Inflammatory macrophage (primary cell): ENCODE results near the gene ISL1.

Source experiments
- DNase-seq, 2 donors: peaks; one replicate each; pipeline ENCODE4 v3.0.0-alpha.2; 2020 to 2022
- total RNA-seq, 18 experiments: gene quantifications; one replicate each; lab custom pipeline; 2026; ENCODE audit warnings: mixed read lengths in 6 of 18, inconsistent platforms in 2 of 18; lab: John Stamatoyannopoulos, UW

The ISL1 gene
- 0 to 0.13 (median 0) reads per million in 18 experiments for total RNA-seq

- no peak for DNase-seq
These were observed at the start of gene ISL1 for GRCh38 chr5:51383131-51384121. TSS of gene ISL1 (plus strand) at chr5:51383448. CDS start at chr5:51383672, 224 bp downstream.

- DNase-seq: no peak
These were observed 46.4 kb upstream of the ISL1 start for GRCh38 chr5:51336878-51337277.

GRCh38 chr5:51345106-51345505 is 38.1 kb upstream of the ISL1 start:
- no peak for DNase-seq

GRCh38 chr5:51347157-51347556 is 36.1 kb upstream of the ISL1 start:
- no peak for DNase-seq

GRCh38 chr5:51347704-51348103 is 35.5 kb upstream of the ISL1 start:
- no peak for DNase-seq

- no peak for DNase-seq
These were observed 12.2 kb upstream of the ISL1 start for GRCh38 chr5:51371052-51371451.

- DNase-seq: no peak
These were observed 9.2 kb upstream of the ISL1 start for GRCh38 chr5:51373880-51374523.

- no peak for DNase-seq
These were observed 8.2 kb upstream of the ISL1 start for GRCh38 chr5:51375084-51375483.

- DNase-seq: no peak
These were observed 6.7 kb upstream of the ISL1 start for GRCh38 chr5:51376509-51376908.

GRCh38 chr5:51377151-51378060 is 5.8 kb upstream of the ISL1 start:
- DNase-seq: no peak

- no peak for DNase-seq
These were observed 5.2 kb upstream of the ISL1 start for GRCh38 chr5:51378061-51378409.

GRCh38 chr5:51378448-51379330 is 4.6 kb upstream of the ISL1 start:
- DNase-seq: no peak

- DNase-seq: no peak
These were observed 3.9 kb upstream of the ISL1 start for GRCh38 chr5:51379331-51379700.

GRCh38 chr5:51380603-51381207 is 2.5 kb upstream of the ISL1 start:
- DNase-seq: peak in 1 of 2 donors; percentile 3

GRCh38 chr5:51381761-51382474 is 1.3 kb upstream of the ISL1 start:
- DNase-seq: no peak

- DNase-seq: no peak
These were observed 622 bp upstream of the ISL1 start for GRCh38 chr5:51382521-51383130.

- no peak for DNase-seq
These were observed 1.1 kb downstream of the ISL1 start for GRCh38 chr5:51384281-51384840.

GRCh38 chr5:51385216-51385615 is 2.0 kb downstream of the ISL1 start:
- no peak for DNase-seq
